Measurements from ENCODE around the gene E4F1. TPM values are rescaled to one million over a fixed set of nuclear protein-coding genes. Genes with fewer than 3 reads are reported as not detected.
"Not testable (repeated sequence)": the region's sequence is repeated elsewhere in the genome, so short reads cannot be mapped to it uniquely, and the experiment has no call there.

E4F1 gene
- total RNA-seq, 1 experiment from 2014 or later: 34.4 TPM

DNA sequence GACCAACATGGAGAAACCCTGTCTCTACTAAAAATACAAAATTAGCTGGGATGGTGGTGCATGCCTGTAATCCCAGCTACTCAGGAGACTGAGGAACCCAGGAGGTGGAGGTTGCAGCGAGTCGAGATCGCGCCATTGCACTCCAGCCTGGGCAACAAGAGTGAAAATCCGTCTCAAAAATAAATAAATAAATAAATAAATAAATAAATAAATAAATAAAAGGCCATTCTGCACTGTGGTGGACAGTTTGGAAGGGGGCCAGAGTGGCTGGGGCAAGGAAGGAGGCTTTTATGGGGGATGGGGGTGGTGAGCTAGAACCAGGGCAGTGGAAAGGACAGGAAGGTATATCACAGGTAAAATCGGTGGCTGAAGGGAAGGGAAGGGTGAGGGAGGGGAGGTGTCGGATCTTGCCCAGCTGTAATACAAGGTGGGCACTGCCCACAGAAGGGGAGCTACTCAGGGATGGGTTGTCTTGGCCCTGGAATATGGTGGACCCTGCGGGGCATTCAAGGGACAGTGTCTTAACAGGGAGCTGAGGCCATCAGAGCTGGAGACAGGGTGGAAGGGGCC lies 20.2 kb upstream of the E4F1 start:
- DNase-seq (ENCODE audit: low spot score); H3K9me3 Mint-ChIP-seq; H3K27ac Mint-ChIP-seq; ATAC-seq: not testable (repeated sequence)
- CTCF ChIA-PET: interaction anchor here (1.4 kb wide), 1 partner anchor 8 kb away, joined by 12 read pairs; no protein-coding TSS in a partner anchor
- peaks cover 13% of the 10 kb centered on the region for H3K36me3 Mint-ChIP-seq
- peaks cover 43% of the 10 kb centered on the region for H3K27me3 Mint-ChIP-seq (ENCODE audit: low read depth)
- peak overlapping the region; percentile 35; the same call in 1 of the 2 replicates for H3K4me3 Mint-ChIP-seq
- peaks cover 11% of the 10 kb centered on the region for H3K4me1 Mint-ChIP-seq
- POLR2A ChIA-PET: interaction anchor here (0.7 kb wide), 1 partner anchor 68 kb away, joined by 3 read pairs; no protein-coding TSS in a partner anchor

GRCh38 chr16:2204416-2205103 lies 18.8 kb upstream of the E4F1 start:
- peak; percentile 4; the same call in 1 of the 2 replicates for ATAC-seq
- ChIA-PET POLR2A (interaction anchor here (0.6 to 1.5 kb wide), 3 partner anchors 10 to 49 kb away, joined by 3 to 4 read pairs (median 3); partner anchors contain the start of genes ECI1, PGP and TRAF7), CTCF (interaction anchor here (1.0 to 2.7 kb wide), 2 partner anchors 9 to 224 kb away, joined by 4 to 13 read pairs; partner anchors contain the start of gene CASKIN1)
- H3K4me3 Mint-ChIP-seq: peak overlapping the region; percentile 60
- H3K27me3 Mint-ChIP-seq (ENCODE audit: low read depth): peaks cover 32% of the 10 kb centered on the region
- H3K27ac Mint-ChIP-seq: 0 out of 2 replicates have a peak overlapping the region, but pooled peaks have one; percentile 0
- TF ChIP-seq ZSCAN18 (CRISPR knock-in tag; IDR thresholded peaks at IDR 0.05) (no peak), RORB (CRISPR knock-in tag; IDR thresholded peaks at IDR 0.05) (no peak), FOXJ3 (CRISPR knock-in tag; IDR thresholded peaks at IDR 0.05; ENCODE audit: borderline replicate concordance) (no peak), TP53 (CRISPR knock-in tag; IDR thresholded peaks at IDR 0.05) (0 out of 2 replicates have a peak, but pooled peaks have one; percentile 14)
- H3K36me3 Mint-ChIP-seq: peaks cover 14% of the 10 kb centered on the region
- H3K4me1 Mint-ChIP-seq: peaks cover 11% of the 10 kb centered on the region
- no peak for DNase-seq (ENCODE audit: low spot score)
- no peaks in the 10 kb centered on the region for H3K9me3 Mint-ChIP-seq

DNA sequence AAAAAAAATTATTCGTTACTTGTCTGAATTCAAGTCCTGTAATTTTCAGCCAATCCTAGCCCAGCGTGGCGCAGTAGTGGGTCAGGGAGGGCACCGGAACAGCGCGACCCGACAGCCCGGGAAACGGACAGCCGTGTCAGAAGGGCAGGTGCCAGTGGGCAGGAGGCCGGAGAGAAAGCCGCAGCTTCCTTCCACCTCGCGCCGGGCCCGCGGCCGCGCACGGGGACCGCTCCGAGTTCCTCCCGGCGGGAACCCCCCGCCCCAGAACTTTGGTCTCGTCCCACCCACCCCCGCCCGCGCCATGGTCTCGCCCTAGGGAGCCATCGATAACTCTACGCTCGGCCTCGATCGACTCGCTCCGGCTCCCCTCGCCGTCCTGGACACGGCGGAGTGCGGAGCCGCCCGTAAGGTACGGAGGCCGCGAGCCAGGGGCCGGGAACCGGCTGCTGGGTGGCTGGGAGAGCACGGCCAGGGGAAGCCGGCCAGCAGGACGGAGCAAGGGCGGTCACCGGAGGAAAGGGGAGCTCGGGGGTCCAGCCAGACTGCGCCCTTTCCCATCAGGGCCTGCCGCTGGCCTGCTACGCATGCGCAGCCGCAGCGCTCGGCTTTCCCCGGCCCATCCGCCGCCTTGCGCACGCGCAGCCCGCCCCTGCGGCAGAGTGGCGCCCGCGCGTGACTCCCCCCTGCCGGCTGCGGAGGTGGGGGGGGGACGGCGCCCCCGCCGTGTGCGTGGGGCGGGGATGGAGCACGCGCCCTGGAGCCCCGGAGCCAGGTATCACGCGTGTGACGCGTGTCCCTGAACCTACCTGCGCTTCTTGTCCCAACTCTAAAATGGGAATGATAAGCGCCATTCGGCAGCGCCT lies 18.1 kb upstream of the E4F1 start, which contains the start of gene MLST8:
TSS of gene MLST8 (plus strand) at position 351 of the 863 bp plus-strand sequence. CDS start 632 bp downstream, outside the sequence.
- peak within 1 kb of the TSS; percentile 80 for H3K4me3 Mint-ChIP-seq
- H3K36me3 Mint-ChIP-seq: peaks cover 14% of the 10 kb centered on the region
- H3K9me3 Mint-ChIP-seq: no peaks in the 10 kb centered on the region
- ATAC-seq: peak; percentile 69
- ChIA-PET CTCF (interaction anchor here (1.0 to 2.7 kb wide), 3 partner anchors 10 to 223 kb away, joined by 4 to 13 read pairs (median 4); partner anchors contain the start of genes CASKIN1 and TRAF7), POLR2A (interaction anchor here (0.6 to 1.5 kb wide), 5 partner anchors 9 to 50 kb away, joined by 3 to 4 read pairs (median 3); partner anchors contain the start of genes ECI1, PGP and TRAF7)
- peaks cover 24% of the 10 kb centered on the region for H3K27me3 Mint-ChIP-seq (ENCODE audit: low read depth)
- peak within 1 kb of the TSS; percentile 95 for H3K27ac Mint-ChIP-seq
- peak; percentile 69 for DNase-seq (ENCODE audit: low spot score)
- peaks cover 13% of the 10 kb centered on the region for H3K4me1 Mint-ChIP-seq
- TF ChIP-seq HMGXB4 (CRISPR knock-in tag; IDR thresholded peaks at IDR 0.05) (peak; percentile 61; the same call in 1 of the 2 replicates), JUN (CRISPR knock-in tag; IDR thresholded peaks at IDR 0.05) (0 out of 2 replicates have a peak, but pooled peaks have one; percentile 29), PREB (CRISPR knock-in tag; IDR thresholded peaks at IDR 0.05; ENCODE audit: borderline replicate concordance) (no peak), FOXK1 (CRISPR knock-in tag; IDR thresholded peaks at IDR 0.05) (peak; percentile 44), GABPB1 (CRISPR knock-in tag; IDR thresholded peaks at IDR 0.05) (no peak), NR1H2 (CRISPR knock-in tag; IDR thresholded peaks at IDR 0.05) (no peak), ATF1 (CRISPR knock-in tag; IDR thresholded peaks at IDR 0.05) (0 out of 2 replicates have a peak, but pooled peaks have one; percentile 73), KAT7 (CRISPR knock-in tag; IDR thresholded peaks at IDR 0.05; ENCODE audit: borderline replicate concordance) (peak; percentile 38; the same call in 1 of the 2 replicates), TP53 (CRISPR knock-in tag; IDR thresholded peaks at IDR 0.05) (peak; percentile 64; the same call in 1 of the 2 replicates), SP1 (CRISPR knock-in tag; conservative IDR thresholded peaks at IDR 0.05) (peak; percentile 36; the same call in 1 of the 2 replicates)
- TF ChIP-seq, protein P1, sequence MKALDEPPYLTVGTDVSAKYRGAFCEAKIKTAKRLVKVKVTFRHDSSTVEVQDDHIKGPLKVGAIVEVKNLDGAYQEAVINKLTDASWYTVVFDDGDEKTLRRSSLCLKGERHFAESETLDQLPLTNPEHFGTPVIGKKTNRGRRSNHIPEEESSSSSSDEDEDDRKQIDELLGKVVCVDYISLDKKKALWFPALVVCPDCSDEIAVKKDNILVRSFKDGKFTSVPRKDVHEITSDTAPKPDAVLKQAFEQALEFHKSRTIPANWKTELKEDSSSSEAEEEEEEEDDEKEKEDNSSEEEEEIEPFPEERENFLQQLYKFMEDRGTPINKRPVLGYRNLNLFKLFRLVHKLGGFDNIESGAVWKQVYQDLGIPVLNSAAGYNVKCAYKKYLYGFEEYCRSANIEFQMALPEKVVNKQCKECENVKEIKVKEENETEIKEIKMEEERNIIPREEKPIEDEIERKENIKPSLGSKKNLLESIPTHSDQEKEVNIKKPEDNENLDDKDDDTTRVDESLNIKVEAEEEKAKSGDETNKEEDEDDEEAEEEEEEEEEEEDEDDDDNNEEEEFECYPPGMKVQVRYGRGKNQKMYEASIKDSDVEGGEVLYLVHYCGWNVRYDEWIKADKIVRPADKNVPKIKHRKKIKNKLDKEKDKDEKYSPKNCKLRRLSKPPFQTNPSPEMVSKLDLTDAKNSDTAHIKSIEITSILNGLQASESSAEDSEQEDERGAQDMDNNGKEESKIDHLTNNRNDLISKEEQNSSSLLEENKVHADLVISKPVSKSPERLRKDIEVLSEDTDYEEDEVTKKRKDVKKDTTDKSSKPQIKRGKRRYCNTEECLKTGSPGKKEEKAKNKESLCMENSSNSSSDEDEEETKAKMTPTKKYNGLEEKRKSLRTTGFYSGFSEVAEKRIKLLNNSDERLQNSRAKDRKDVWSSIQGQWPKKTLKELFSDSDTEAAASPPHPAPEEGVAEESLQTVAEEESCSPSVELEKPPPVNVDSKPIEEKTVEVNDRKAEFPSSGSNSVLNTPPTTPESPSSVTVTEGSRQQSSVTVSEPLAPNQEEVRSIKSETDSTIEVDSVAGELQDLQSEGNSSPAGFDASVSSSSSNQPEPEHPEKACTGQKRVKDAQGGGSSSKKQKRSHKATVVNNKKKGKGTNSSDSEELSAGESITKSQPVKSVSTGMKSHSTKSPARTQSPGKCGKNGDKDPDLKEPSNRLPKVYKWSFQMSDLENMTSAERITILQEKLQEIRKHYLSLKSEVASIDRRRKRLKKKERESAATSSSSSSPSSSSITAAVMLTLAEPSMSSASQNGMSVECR (CRISPR knock-in tag; IDR thresholded peaks at IDR 0.05; ENCODE audit: borderline replicate concordance): peak; percentile 80; the same call in 1 of the 2 replicates
- TF ChIP-seq, protein P2, sequence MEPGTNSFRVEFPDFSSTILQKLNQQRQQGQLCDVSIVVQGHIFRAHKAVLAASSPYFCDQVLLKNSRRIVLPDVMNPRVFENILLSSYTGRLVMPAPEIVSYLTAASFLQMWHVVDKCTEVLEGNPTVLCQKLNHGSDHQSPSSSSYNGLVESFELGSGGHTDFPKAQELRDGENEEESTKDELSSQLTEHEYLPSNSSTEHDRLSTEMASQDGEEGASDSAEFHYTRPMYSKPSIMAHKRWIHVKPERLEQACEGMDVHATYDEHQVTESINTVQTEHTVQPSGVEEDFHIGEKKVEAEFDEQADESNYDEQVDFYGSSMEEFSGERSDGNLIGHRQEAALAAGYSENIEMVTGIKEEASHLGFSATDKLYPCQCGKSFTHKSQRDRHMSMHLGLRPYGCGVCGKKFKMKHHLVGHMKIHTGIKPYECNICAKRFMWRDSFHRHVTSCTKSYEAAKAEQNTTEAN (CRISPR knock-in tag; IDR thresholded peaks at IDR 0.05): peak; percentile 58; the same call in 1 of the 2 replicates
